A549 (cell line): ENCODE results near the gene GCDH. TPM values are rescaled to one million over a fixed set of nuclear protein-coding genes. Genes with fewer than 3 reads are reported as not detected.

Source experiments
- ATAC-seq, 2 experiments: fragments of 200-7000 bp in 1 of 2; fragments of >200 bp in 1 of 2; cut with Nextera tagmentation in 1 of 2; cut with Tn5 transposase in 1 of 2; 3 replicates each; pipeline versions ENCODE4 v1.8.0 to v1.9.1; 2018 to 2020; ENCODE audit warnings: mild to moderate bottlenecking in 1 of 2, moderate library complexity in 1 of 2
- CTCF ChIA-PET: fragments of 300-600 bp; sonication (Branson Sonifier 250); formaldehyde crosslinking; extraction: SDS; loops from one replicate; lab custom pipeline; 2021; ENCODE audit warnings: antibody characterized with exemption, inconsistent platforms; lab: Yijun Ruan, JAX
- POLR2A ChIA-PET: fragments of 350-600 bp; formaldehyde crosslinking; extraction: SDS; loops from one replicate; lab custom pipeline; 2021; ENCODE audit warnings: antibody characterized with exemption, inconsistent platforms; lab: Yijun Ruan, JAX
- DNase-seq, 2 experiments: peaks; one replicate each; pipeline versions ENCODE4 v3.0.0 to v3.0.0-alpha.2; 2011 to 2016; ENCODE audit warnings: low read depth in 1 of 2, low spot score in 1 of 2
- FAIRE-seq: peaks from 2 replicates; lab custom pipeline; 2011; peaks lifted over from hg19 to GRCh38; lab: Jason Lieb, UNC
- H3K27ac ChIP-seq, 2 experiments: fragments of >200 bp; sonication (Bioruptor Twin); formaldehyde crosslinking; 3 replicates each; pipeline ENCODE4 v1.5.1; 2016 to 2017
- H3K4me1 ChIP-seq: fragments of >200 bp; sonication (Bioruptor Twin); formaldehyde crosslinking; 3 replicates; pipeline ENCODE4 v1.6.1; 2016
- H3K4me2 ChIP-seq: fragments of >200 bp; sonication (Bioruptor Twin); formaldehyde crosslinking; 3 replicates; pipeline ENCODE4 v1.6.1; 2016
- H3K4me3 ChIP-seq: fragments of >200 bp; sonication (Bioruptor Twin); formaldehyde crosslinking; 3 replicates; pipeline ENCODE4 v1.5.1; 2016
- H3K9me3 ChIP-seq: fragments of >200 bp; sonication (Bioruptor Twin); formaldehyde crosslinking; 3 replicates; pipeline ENCODE4 v1.6.1; 2016
- CBX2 ChIP-seq: fragments of 200-600 bp; sonication (generic); IDR thresholded peaks from 2 replicates; pipeline ENCODE4 v1.6.1; 2016; ENCODE audit warnings: low read depth, mild to moderate bottlenecking, borderline replicate concordance
- CBX8 ChIP-seq: fragments of 200-600 bp; sonication (generic); IDR thresholded peaks from 2 replicates; pipeline ENCODE4 v1.6.1; 2016
- CEBPB ChIP-seq, 2 experiments: fragments of >200 bp in 1 of 2; sonication (Bioruptor Twin) in 1 of 2; formaldehyde crosslinking in 1 of 2; IDR thresholded peaks; 2 replicates each; pipeline ENCODE4 v1.6.1; 2012 to 2016
- CHD2 ChIP-seq: fragments of 150-350 bp; IDR thresholded peaks from 2 replicates; pipeline ENCODE4 v1.6.1; 2014; ENCODE audit warnings: low read length; ENCODE audit not compliant: partially characterized antibody
- CHD4 ChIP-seq: fragments of 200-600 bp; sonication (generic); IDR thresholded peaks from 2 replicates; pipeline ENCODE4 v1.6.1; 2016; ENCODE audit warnings: antibody characterized with exemption, mild to moderate bottlenecking, borderline replicate concordance
- EHF ChIP-seq: fragments of 250-450 bp; sonication (Bioruptor Pico); IDR thresholded peaks from 2 replicates; pipeline ENCODE4 v1.5.0; 2020; ENCODE audit warnings: mild to moderate bottlenecking
- FOSL2 ChIP-seq, 2 experiments: fragments of 450-650 bp in 1 of 2; fragments of >200 bp in 1 of 2; sonication (Bioruptor Twin) in 1 of 2; formaldehyde crosslinking; IDR thresholded peaks; 2 replicates each; pipeline versions ENCODE4 v1.5.0 to v1.6.1; 2016 to 2020; ENCODE audit warnings: mild to moderate bottlenecking in 1 of 2, moderate library complexity in 1 of 2
- FOXS1 ChIP-seq: fragments of 250-450 bp; sonication (Bioruptor Pico); IDR thresholded peaks from 2 replicates; pipeline ENCODE4 v1.5.0; 2020; ENCODE audit warnings: mild to moderate bottlenecking, moderate library complexity
- GATA3 ChIP-seq: IDR thresholded peaks from 2 replicates; pipeline ENCODE4 v1.6.1; 2012; ENCODE audit warnings: borderline replicate concordance
- JUN ChIP-seq, 2 experiments: fragments of >200 bp; sonication (Bioruptor Twin); formaldehyde crosslinking; IDR thresholded peaks; 2 replicates in 1 of 2; 3 replicates in 1 of 2; pipeline ENCODE4 v1.6.1; 2016 to 2017
- KDM5A ChIP-seq: fragments of 200-600 bp; sonication (generic); IDR thresholded peaks from 2 replicates; pipeline ENCODE4 v1.6.1; 2016; ENCODE audit warnings: antibody characterized with exemption, mild to moderate bottlenecking
- NPAS2 ChIP-seq: fragments of 250-450 bp; sonication (Bioruptor Pico); IDR thresholded peaks from 2 replicates; pipeline ENCODE4 v1.8.0; 2022; ENCODE audit warnings: mild to moderate bottlenecking, moderate library complexity, borderline replicate concordance
- PHF8 ChIP-seq: fragments of 200-600 bp; sonication (generic); IDR thresholded peaks from 2 replicates; pipeline ENCODE4 v1.6.1; 2016; ENCODE audit warnings: low read depth, mild to moderate bottlenecking, antibody characterized with exemption, moderate library complexity, borderline replicate concordance
- POLR2A ChIP-seq: IDR thresholded peaks from 2 replicates; pipeline ENCODE4 v1.6.1; 2012; ENCODE audit warnings: mild to moderate bottlenecking, low read length
- RNF2 ChIP-seq: fragments of 200-600 bp; sonication (generic); IDR thresholded peaks from 2 replicates; pipeline ENCODE4 v1.6.1; 2016; ENCODE audit warnings: low read depth, mild to moderate bottlenecking, antibody characterized with exemption, moderate library complexity, borderline replicate concordance
- SREBF2 ChIP-seq: fragments of 450-650 bp; IDR thresholded peaks from 2 replicates; pipeline ENCODE4 v1.6.1; 2014; ENCODE audit warnings: mild to moderate bottlenecking, moderate library complexity
- TFCP2L1 ChIP-seq: fragments of 250-450 bp; sonication (Bioruptor Pico); IDR thresholded peaks from 2 replicates; pipeline ENCODE4 v1.5.0; 2021; ENCODE audit warnings: mild to moderate bottlenecking
- ZC3H11A ChIP-seq: fragments of 450-650 bp; IDR thresholded peaks from 2 replicates; pipeline ENCODE4 v1.6.1; 2014; ENCODE audit warnings: antibody characterized with exemption, mild to moderate bottlenecking
- ZFP36 ChIP-seq: fragments of 450-650 bp; IDR thresholded peaks from 2 replicates; pipeline ENCODE4 v1.6.1; 2014; ENCODE audit warnings: borderline replicate concordance; ENCODE audit not compliant: partially characterized antibody
- WGBS: methylation state at CpG from one replicate; pipeline ENCODE4 v1.1.6; 2017; ENCODE audit errors: missing lambda C conversion rate; 5-methylcytosine and 5-hydroxymethylcytosine counted together
- polyA plus RNA-seq, 4 experiments: library from polyadenylated mRNA; depleted of rRNA in 3 of 4; stranded (reverse); fragments of >200 nt; fragmentation: RNase III in 1 of 4; extraction: RNeasy Plus Mini Kit Qiagen cat#74134 plus additional on column Dnase treatment in 1 of 4; gene quantifications; 2 replicates in 3 of 4; 3 replicates in 1 of 4; pipeline ENCODE4 v1.2.3, GENCODE V29; 2011 to 2017
- TF ChIP-seq, protein P1 (sequence below): fragments of >200 bp; sonication (Bioruptor Twin); formaldehyde crosslinking; IDR thresholded peaks from 3 replicates; pipeline ENCODE4 v1.6.1; 2016
- TF ChIP-seq, protein P2 (sequence below): fragments of >200 bp; sonication (Bioruptor Twin); formaldehyde crosslinking; IDR thresholded peaks from 3 replicates; pipeline ENCODE4 v1.5.1; 2016
- TF ChIP-seq, protein P3 (sequence below): fragments of 150-350 bp; IDR thresholded peaks from 2 replicates; pipeline ENCODE4 v1.6.1; 2014; ENCODE audit warnings: low read depth, mild to moderate bottlenecking, low read length
- TF ChIP-seq, protein P4 (sequence below): IDR thresholded peaks from 2 replicates; pipeline ENCODE4 v1.6.1; 2012

Gene GCDH
- polyA plus RNA-seq, 2 of the 4 experiments (the other 2 are of a cell fraction): 8.8 to 15.2 TPM

DNA sequence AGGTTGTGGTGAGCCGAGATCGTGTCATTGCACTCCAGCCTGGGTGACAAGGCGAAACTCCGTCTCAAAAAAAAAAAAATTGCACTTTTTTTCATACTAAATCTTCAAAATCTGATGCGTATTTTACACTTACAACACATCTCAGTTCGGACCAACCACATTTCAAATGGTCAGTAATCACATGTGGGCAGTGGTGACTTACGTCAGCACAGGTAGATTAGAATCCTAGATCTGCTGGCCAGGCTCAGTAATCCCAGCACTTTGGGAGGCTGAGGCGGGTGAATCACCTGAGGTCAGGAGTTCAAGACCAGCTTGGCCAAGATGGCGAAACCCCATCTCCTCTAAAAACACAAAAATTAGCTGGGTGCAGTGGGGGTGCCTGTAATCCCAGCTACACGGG, 44.1 kb downstream of the GCDH start:
- TF ChIP-seq POLR2A (no peak), EHF (CRISPR knock-in tag) (no peak), ZC3H11A (no peak), PHF8 (no peak), TFCP2L1 (CRISPR knock-in tag) (no peak), NPAS2 (CRISPR knock-in tag) (no peak), GATA3 (no peak), FOXS1 (no peak), CEBPB (IDR thresholded peaks at IDR 0.05) (no peak), RNF2 (no peak)
- TF ChIP-seq, protein P1, sequence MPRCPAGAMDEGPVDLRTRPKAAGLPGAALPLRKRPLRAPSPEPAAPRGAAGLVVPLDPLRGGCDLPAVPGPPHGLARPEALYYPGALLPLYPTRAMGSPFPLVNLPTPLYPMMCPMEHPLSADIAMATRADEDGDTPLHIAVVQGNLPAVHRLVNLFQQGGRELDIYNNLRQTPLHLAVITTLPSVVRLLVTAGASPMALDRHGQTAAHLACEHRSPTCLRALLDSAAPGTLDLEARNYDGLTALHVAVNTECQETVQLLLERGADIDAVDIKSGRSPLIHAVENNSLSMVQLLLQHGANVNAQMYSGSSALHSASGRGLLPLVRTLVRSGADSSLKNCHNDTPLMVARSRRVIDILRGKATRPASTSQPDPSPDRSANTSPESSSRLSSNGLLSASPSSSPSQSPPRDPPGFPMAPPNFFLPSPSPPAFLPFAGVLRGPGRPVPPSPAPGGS: no peak
- TF ChIP-seq, protein P2, sequence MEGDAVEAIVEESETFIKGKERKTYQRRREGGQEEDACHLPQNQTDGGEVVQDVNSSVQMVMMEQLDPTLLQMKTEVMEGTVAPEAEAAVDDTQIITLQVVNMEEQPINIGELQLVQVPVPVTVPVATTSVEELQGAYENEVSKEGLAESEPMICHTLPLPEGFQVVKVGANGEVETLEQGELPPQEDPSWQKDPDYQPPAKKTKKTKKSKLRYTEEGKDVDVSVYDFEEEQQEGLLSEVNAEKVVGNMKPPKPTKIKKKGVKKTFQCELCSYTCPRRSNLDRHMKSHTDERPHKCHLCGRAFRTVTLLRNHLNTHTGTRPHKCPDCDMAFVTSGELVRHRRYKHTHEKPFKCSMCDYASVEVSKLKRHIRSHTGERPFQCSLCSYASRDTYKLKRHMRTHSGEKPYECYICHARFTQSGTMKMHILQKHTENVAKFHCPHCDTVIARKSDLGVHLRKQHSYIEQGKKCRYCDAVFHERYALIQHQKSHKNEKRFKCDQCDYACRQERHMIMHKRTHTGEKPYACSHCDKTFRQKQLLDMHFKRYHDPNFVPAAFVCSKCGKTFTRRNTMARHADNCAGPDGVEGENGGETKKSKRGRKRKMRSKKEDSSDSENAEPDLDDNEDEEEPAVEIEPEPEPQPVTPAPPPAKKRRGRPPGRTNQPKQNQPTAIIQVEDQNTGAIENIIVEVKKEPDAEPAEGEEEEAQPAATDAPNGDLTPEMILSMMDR: no peak
- TF ChIP-seq, all 56 proteins: peak for 0
- no peak overlapping the region for H3K4me3 ChIP-seq
- FAIRE-seq: no peak
- no peak overlapping the region for H3K4me2 ChIP-seq
- no peak for DNase-seq
- WGBS: 90% methylated on average over 9 of the region's 10 CpGs
- H3K4me1 ChIP-seq: peaks cover 20% of the 10 kb centered on the region
- H3K9me3 ChIP-seq: no peaks in the 10 kb centered on the region
- H3K27ac ChIP-seq: no peak overlapping the region
- ChIA-PET POLR2A (no interaction called here), CTCF (no interaction called here)
- no peak for ATAC-seq

DNA sequence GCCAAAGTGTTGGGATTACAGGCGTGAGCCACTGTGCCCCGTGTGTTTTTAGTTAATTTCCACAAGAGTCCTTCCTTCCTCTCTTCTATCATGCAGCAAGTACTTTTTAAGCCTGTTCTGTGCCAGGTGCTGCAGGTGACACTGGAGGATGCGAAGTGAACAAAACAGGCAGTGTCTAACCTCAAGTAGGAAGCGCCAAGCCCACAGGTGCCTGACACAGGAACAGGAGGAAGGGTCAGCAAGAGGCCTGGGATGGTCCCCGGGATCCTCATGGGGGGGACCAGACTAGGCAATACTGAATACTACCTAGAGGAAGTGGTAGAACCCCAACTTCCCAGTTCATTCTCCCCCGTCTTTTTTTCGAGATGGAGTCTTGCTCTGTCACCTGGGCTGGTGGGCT, 45.6 kb downstream of the GCDH start:
- no peaks in the 10 kb centered on the region for H3K9me3 ChIP-seq
- CTCF ChIA-PET: no interaction called here
- no peak for DNase-seq
- FAIRE-seq: no peak
- no peak for ATAC-seq
- 87% methylated on average over 7 of the region's 7 CpGs for WGBS
- H3K4me1 ChIP-seq: peaks cover 29% of the 10 kb centered on the region
- TF ChIP-seq EHF (CRISPR knock-in tag) (no peak), CHD2 (no peak), PHF8 (no peak), POLR2A (no peak), SREBF2 (no peak), ZFP36 (no peak), NPAS2 (CRISPR knock-in tag) (no peak), CBX8 (no peak), KDM5A (no peak), FOSL2 (IDR thresholded peaks at IDR 0.05) (no peak), FOSL2 (CRISPR knock-in tag; IDR thresholded peaks at IDR 0.05) (no peak), GATA3 (no peak), CBX2 (no peak), ZC3H11A (no peak), TFCP2L1 (CRISPR knock-in tag) (no peak), JUN (IDR thresholded peaks at IDR 0.05) (no peak), CHD4 (no peak)
- TF ChIP-seq, protein P3, sequence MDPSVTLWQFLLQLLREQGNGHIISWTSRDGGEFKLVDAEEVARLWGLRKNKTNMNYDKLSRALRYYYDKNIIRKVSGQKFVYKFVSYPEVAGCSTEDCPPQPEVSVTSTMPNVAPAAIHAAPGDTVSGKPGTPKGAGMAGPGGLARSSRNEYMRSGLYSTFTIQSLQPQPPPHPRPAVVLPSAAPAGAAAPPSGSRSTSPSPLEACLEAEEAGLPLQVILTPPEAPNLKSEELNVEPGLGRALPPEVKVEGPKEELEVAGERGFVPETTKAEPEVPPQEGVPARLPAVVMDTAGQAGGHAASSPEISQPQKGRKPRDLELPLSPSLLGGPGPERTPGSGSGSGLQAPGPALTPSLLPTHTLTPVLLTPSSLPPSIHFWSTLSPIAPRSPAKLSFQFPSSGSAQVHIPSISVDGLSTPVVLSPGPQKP: no peak
- TF ChIP-seq, protein P4, sequence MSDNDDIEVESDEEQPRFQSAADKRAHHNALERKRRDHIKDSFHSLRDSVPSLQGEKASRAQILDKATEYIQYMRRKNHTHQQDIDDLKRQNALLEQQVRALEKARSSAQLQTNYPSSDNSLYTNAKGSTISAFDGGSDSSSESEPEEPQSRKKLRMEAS: no peak
- TF ChIP-seq, protein P1: no peak
- POLR2A ChIA-PET: no interaction called here
- H3K4me3 ChIP-seq: no peak overlapping the region
- peak overlapping the region in 1 of 2 experiments; percentile 92; a peak in 2 of 6 replicates for H3K27ac ChIP-seq
- no peak overlapping the region for H3K4me2 ChIP-seq
